Tibial nerve (tissue), 4 donors: Measurements from ENCODE around the gene LSAMP. TPM values are rescaled to one million over a fixed set of nuclear protein-coding genes. Genes with fewer than 3 reads are reported as not detected.
"Not testable (repeated sequence)": the region's sequence is repeated elsewhere in the genome, so short reads cannot be mapped to it uniquely, and the experiment has no call there.

ENCODE experiments used
- DNase-seq, 2 donors: peaks; one replicate each; pipeline ENCODE4 v3.0.0-alpha.2; 2019; ENCODE audit warnings: low spot score in 2 of 2
- H3K27ac ChIP-seq, 4 donors: fragments of 200-600 bp; sonication (generic) in 3 of 4; one replicate each; pipeline ENCODE4 v1.5.1; 2017 to 2019; ENCODE audit warnings: mild to moderate bottlenecking in 1 of 4
- H3K27me3 ChIP-seq, 2 donors: fragments of 200-600 bp; sonication (generic) in 1 of 2; one replicate each; pipeline versions ENCODE4 v1.5.1 to v1.6.0; 2017 to 2019
- H3K36me3 ChIP-seq, 3 donors: fragments of 200-600 bp; sonication (generic); one replicate each; pipeline ENCODE4 v1.5.1; 2018 to 2019
- H3K4me1 ChIP-seq, 4 donors: fragments of 200-600 bp; sonication (generic) in 3 of 4; one replicate each; pipeline ENCODE4 v1.5.1; 2017 to 2019
- H3K4me3 ChIP-seq, 4 donors: fragments of 200-600 bp; sonication (generic) in 3 of 4; one replicate each; pipeline ENCODE4 v1.5.1; 2017 to 2019; ENCODE audit warnings: mild to moderate bottlenecking in 1 of 4, moderate library complexity in 1 of 4
- H3K9me3 ChIP-seq, 4 donors: fragments of 200-600 bp; sonication (generic) in 3 of 4; one replicate each; pipeline ENCODE4 v1.5.1; 2017 to 2019
- EP300 ChIP-seq, 2 donors: sonication (generic); formaldehyde crosslinking; IDR thresholded peaks; one replicate each; pipeline ENCODE4 v1.6.1; 2017; ENCODE audit warnings: antibody characterized with exemption in 2 of 2, mild to moderate bottlenecking in 1 of 2
- POLR2A ChIP-seq, 2 donors: fragments of 450-650 bp; IDR thresholded peaks; one replicate each; pipeline ENCODE4 v1.6.1; 2017; ENCODE audit warnings: antibody characterized with exemption in 2 of 2, mild to moderate bottlenecking in 2 of 2, moderate library complexity in 2 of 2
- WGBS, 2 donors: methylation state at CpG; one replicate each; pipeline ENCODE4 v1.1.5; 2018; 5-methylcytosine and 5-hydroxymethylcytosine counted together
- total RNA-seq, 4 donors: library from RNA; depleted of rRNA; stranded (reverse); fragments of >200 nt; gene quantifications; one replicate each; pipeline ENCODE4 v1.1.0, GENCODE V29; 2016
- TF ChIP-seq, protein P1 (sequence below), 5 experiments: fragments of 200-600 bp in 3 of 5; fragments of 450-650 bp in 2 of 5; sonication (generic) in 3 of 5; IDR thresholded peaks; one replicate each; pipeline ENCODE4 v1.5.1; 2016 to 2019; ENCODE audit warnings: antibody characterized with exemption in 5 of 5, mild to moderate bottlenecking in 3 of 5, moderate library complexity in 2 of 5

The LSAMP gene
- total RNA-seq, 4 donors from 2014 or later, result 3.6 to 6.1 (median 4.2) TPM

DNA sequence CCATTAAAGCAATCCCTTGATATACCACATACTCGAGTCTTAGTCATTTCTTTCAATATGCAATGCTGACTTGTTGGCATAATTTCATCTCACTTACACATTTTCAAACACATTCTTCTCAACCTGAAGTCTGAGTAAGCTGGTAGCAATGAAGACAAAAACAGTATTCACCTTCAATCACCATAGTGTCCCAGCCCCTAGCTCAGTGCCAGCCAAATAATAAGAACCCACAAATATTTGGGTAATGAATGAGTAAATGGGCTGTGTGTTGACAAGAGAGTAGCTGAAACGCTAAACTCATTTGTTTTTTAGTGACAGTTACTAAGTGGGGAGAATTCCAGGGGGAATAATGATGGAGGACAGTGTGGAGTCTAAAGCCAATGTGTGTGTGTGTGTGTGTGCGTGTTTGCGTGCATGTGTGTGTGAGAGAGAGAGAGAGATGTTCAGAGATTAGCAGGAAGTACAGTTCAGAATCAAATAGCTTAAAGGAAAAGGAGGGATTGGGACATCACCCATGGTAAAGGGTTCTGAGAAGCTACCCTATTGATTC lies 656.3 kb downstream of the LSAMP start:
- H3K27ac ChIP-seq, result no peak overlapping the region
- no peaks in the 10 kb centered on the region for H3K27me3 ChIP-seq
- WGBS, 2 donors, result 58 to 61% methylated on average over 4 of the region's 4 CpGs
- no peaks in the 10 kb centered on the region for H3K9me3 ChIP-seq
- H3K4me1 ChIP-seq, result peaks cover 0 to 15% (median 3%) of the 10 kb centered on the region in 4 donors
- H3K36me3 ChIP-seq, result no peaks in the 10 kb centered on the region
- TF ChIP-seq EP300 (IDR thresholded peaks at IDR 0.05) (no peak), POLR2A (IDR thresholded peaks at IDR 0.05) (no peak)
- DNase-seq, result no peak
- H3K4me3 ChIP-seq, result no peak overlapping the region

DNA sequence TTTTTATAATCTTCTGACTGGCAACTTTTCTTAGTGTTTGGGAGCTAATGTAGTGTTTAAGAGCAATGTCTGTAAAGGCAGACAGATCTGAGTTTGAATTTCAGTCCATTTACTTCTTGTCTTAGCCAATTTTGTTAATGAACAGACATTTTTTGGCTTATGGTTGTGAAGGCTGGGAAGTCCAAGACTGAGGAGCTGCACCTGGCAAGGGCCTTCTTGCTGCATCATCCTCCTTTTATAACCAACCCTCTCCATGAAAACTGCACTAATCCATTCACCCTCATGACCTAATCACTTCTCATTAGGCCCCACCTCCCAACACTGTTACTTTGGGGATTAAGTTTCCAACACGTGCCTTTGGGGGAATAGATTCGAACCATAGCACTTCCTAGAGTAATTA lies 657.5 kb downstream of the LSAMP start:
- Histone ChIP-seq H3K36me3 (no peaks in the 10 kb centered on the region), H3K27me3 (no peaks in the 10 kb centered on the region), H3K9me3 (no peaks in the 10 kb centered on the region), H3K27ac (no peak overlapping the region), H3K4me3 (no peak overlapping the region), H3K4me1 (peaks cover 0 to 23% (median 5%) of the 10 kb centered on the region in 4 donors)
- DNase-seq, result no peak
- 95 to 96% methylated on average over 2 of the region's 2 CpGs for WGBS, 2 donors
- TF ChIP-seq, protein P1, sequence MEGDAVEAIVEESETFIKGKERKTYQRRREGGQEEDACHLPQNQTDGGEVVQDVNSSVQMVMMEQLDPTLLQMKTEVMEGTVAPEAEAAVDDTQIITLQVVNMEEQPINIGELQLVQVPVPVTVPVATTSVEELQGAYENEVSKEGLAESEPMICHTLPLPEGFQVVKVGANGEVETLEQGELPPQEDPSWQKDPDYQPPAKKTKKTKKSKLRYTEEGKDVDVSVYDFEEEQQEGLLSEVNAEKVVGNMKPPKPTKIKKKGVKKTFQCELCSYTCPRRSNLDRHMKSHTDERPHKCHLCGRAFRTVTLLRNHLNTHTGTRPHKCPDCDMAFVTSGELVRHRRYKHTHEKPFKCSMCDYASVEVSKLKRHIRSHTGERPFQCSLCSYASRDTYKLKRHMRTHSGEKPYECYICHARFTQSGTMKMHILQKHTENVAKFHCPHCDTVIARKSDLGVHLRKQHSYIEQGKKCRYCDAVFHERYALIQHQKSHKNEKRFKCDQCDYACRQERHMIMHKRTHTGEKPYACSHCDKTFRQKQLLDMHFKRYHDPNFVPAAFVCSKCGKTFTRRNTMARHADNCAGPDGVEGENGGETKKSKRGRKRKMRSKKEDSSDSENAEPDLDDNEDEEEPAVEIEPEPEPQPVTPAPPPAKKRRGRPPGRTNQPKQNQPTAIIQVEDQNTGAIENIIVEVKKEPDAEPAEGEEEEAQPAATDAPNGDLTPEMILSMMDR (IDR thresholded peaks at IDR 0.05), result no peak
- TF ChIP-seq POLR2A (IDR thresholded peaks at IDR 0.05), result no peak
- TF ChIP-seq EP300 (IDR thresholded peaks at IDR 0.05), result no peak

DNA sequence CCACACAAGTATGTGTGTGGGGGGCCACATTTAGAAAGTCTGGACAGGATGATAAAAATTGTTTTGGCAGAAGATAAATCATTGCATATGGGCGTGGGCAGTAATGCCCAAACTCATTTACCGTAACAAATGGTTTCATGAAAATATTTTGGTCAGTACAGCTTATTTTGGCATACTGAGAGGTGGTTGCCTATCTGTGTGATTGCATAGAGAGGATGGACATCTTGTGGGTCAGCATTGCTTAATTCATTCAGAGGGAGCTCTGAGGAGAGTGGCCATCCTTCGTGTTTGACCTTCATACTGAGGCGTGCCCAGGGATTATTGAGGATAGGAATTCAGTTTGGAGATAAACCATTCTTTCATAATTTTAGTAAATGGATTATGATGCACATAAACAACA lies 659.5 kb downstream of the LSAMP start:
- H3K4me1 ChIP-seq, result peaks cover 0 to 23% (median 5%) of the 10 kb centered on the region in 4 donors
- no peak for DNase-seq
- H3K4me3 ChIP-seq, result no peak overlapping the region
- no peaks in the 10 kb centered on the region for H3K36me3 ChIP-seq
- TF ChIP-seq, protein P1 (IDR thresholded peaks at IDR 0.05), result no peak
- TF ChIP-seq EP300 (IDR thresholded peaks at IDR 0.05) (no peak), POLR2A (IDR thresholded peaks at IDR 0.05) (no peak)
- no peaks in the 10 kb centered on the region for H3K9me3 ChIP-seq
- H3K27me3 ChIP-seq, result no peaks in the 10 kb centered on the region
- WGBS, 2 donors, result 47% methylated on average over 4 of the region's 4 CpGs
- peak overlapping the region in 3 of 4 donors; percentile 27 to 96 (median 94) for H3K27ac ChIP-seq

DNA sequence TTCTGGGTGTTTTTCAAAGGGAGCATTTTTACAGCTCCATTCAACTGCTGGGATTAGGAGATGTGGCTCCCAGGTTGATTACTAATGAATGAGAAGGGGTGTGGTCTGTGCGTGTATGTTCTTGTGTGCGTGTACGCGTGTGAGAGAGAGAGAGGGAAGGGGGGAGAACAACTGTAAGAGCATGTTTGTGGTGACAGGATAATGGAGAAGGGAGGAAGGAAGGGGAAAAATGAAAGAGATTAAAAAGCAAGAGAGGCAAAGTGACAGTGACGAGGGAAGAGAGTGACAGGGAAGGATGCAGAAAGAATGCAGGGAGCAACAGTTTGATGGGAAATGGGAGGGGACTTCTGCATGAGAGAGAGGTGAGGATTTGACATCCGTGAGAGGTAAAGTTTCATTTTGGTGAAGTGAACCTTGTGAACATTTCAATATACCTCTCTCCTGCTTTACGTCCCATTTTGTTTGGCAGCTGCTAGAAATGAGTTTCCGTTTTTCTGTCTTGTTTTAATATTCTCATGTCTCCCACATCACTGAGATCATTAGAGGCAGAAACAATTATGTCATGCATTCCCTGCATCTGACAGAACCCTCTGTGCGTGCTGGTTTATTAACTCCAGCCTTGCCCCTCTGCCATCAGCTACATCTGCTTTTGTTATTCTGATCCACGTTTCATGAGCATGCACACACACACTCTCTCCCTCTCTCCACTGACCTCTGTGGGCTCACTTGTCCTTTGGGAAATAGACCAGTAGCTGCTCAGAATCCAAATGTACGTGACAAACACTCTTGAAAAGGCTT lies 660.3 kb downstream of the LSAMP start:
- no peaks in the 10 kb centered on the region for H3K27me3 ChIP-seq
- 2 to 4% methylated on average over 11 of the region's 11 CpGs for WGBS, 2 donors
- H3K9me3 ChIP-seq, result no peaks in the 10 kb centered on the region
- peaks cover 0 to 23% (median 5%) of the 10 kb centered on the region in 4 donors for H3K4me1 ChIP-seq
- TF ChIP-seq, protein P1 (IDR thresholded peaks at IDR 0.05), result no peak
- TF ChIP-seq EP300 (IDR thresholded peaks at IDR 0.05) (no peak), POLR2A (IDR thresholded peaks at IDR 0.05) (no peak)
- DNase-seq, result no peak
- no peaks in the 10 kb centered on the region for H3K36me3 ChIP-seq
- H3K27ac ChIP-seq, result peak overlapping the region; percentile 84 to 96 (median 94)
- peak overlapping the region; percentile 51 to 88 (median 72) for H3K4me3 ChIP-seq

DNA sequence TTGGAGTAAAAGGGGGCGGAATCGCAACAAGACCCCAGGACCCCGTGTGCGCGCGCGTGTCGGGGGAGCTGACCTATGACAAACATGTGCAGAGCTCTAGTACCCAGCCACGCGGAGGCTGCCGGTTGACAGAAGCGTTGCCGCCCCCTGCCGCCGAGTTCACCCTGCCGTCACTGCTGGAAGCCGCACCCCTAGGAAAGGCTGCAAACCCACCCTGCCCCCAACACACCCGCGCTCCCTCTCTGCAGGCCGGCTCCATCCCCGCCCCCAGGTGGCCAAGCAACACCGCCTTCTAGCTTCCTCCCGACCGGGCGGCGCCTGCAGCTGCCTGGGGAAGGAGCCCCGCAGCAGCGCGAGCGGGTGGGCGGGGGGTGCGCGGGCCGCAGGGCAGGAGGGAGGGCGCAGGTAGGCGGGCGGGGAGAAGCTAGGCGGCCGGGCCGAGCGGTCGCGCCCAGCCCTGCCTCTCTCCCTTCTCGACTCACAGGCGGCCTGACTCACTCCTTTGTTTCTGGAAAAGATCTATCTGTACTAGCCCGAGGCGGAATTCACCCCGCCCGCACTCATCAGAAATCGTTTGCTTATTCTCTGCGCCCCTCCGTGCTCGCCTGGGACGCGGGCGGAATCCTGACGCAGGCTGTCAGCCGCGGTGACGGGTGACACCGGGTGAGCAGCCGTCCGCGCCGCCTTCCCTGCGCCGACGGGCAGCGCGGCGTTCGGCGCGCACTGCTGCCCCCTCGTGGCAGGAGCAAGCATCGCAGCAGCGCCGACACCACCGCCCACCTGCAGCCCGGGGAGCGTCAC lies 661.1 kb downstream of the LSAMP start:
- Histone ChIP-seq H3K36me3 (no peaks in the 10 kb centered on the region), H3K4me3 (peak overlapping the region; percentile 51 to 88 (median 72)), H3K27ac (peak overlapping the region; percentile 84 to 96 (median 94)), H3K9me3 (no peaks in the 10 kb centered on the region), H3K27me3 (no peaks in the 10 kb centered on the region), H3K4me1 (peaks cover 0 to 23% (median 5%) of the 10 kb centered on the region in 4 donors)
- DNase-seq, result peak; percentile 72
- TF ChIP-seq, protein P1 (IDR thresholded peaks at IDR 0.05), result peak; percentile 95 to 100 (median 98)
- TF ChIP-seq EP300 (IDR thresholded peaks at IDR 0.05), result peak in 1 of 2 donors; percentile 79
- TF ChIP-seq POLR2A (IDR thresholded peaks at IDR 0.05), result peak in 1 of 2 donors; percentile 53
- WGBS, 2 donors, result 0 to 1% methylated on average over 37 to 68 of the region's 81 CpGs

DNA sequence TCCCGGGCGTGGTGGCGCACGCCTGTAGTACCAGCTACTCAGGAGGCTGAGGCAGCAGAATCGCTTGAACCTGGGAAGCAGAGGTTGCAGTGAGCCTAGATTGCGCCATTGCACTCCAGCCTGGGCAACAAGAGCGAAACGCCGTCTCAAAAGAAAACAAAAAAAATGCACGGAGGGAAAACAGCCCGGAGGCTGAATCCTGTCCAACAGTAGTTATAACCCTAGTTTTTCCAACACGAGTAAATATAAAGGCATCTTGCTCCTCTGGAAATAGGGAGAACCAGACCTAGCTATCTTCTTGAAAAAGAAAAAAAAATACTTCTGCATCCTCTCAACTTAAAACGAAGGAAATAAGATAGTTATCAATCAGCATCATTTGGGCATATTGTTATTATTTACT lies 661.9 kb downstream of the LSAMP start:
- not testable (repeated sequence) for H3K36me3 ChIP-seq, H3K9me3 ChIP-seq, DNase-seq, H3K27me3 ChIP-seq
- H3K4me1 ChIP-seq, result peaks cover 0 to 23% (median 5%) of the 10 kb centered on the region in 4 donors
- peak overlapping the region; percentile 84 to 96 (median 94) for H3K27ac ChIP-seq
- H3K4me3 ChIP-seq, result peak overlapping the region; percentile 51 to 88 (median 72)
- WGBS, 2 donors, result 54 to 60% methylated on average over 13 of the region's 13 CpGs
